SK-N-SH (cell line): ENCODE results near the gene MAP2K4.

Source experiments
- EZH2phosphoT487 ChIP-seq: fragments of 200-600 bp; sonication (generic); IDR thresholded peaks from 2 replicates; pipeline ENCODE4 v1.6.1; 2017; ENCODE audit warnings: low read depth, mixed run types, mild to moderate bottlenecking, antibody characterized with exemption, moderate library complexity, borderline replicate concordance
- SMC3 ChIP-seq: IDR thresholded peaks from 2 replicates; pipeline ENCODE4 v1.6.1; 2012; ENCODE audit warnings: low read depth, low read length, improper control_type of control experiment

DNA sequence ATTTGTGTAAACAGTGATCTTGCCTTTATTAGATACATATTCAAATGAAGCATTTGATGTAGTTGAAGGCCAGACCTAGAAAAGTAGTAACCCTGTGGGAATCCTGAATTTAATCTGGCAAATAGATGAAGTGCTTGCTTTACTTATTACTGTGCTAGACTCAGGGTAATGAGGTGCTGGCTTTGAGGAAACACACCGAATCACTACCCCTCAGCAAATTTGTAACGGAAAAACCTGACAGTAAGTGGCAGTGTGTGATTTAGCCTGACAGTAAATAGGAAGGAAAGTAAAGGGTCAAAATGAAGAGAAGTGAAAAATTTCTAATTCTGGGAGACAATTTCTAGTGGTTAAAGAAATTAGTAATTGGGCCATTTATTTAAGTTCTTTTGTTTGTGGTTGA is 90.2 kb downstream of the MAP2K4 start:
- TF ChIP-seq SMC3 = no peak
- TF ChIP-seq EZH2phosphoT487 = no peak
